NCI-H1417 treated with DMSO at 0.1 percent for 48 hours (cell line): Measurements from ENCODE around the gene ABHD1.

Source experiments
- DNase-seq: peaks from one replicate; lab custom pipeline; 2025; lab: John Stamatoyannopoulos, UW

ABHD1 gene

DNA sequence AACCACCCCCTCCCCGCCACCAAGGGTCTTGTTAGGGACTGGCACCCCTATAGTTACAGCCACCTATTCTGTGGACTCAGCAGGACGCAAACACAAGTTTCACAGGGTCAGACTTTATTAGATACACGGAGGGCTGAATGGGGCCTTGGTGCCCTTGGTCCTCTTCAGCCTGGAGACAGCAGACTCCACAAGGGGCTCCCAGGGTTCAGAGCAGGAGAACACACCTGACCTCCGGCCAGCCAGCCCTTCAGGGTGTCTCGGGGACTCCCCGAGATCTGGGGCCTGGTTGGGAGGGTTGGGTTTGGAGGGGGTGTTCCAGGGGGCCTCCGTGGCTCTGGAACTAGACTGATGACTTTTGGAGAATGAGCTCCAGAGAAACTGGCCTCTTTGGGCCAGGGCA lies 13.1 kb downstream of the ABHD1 start:
- DNase-seq, result no peak

DNA sequence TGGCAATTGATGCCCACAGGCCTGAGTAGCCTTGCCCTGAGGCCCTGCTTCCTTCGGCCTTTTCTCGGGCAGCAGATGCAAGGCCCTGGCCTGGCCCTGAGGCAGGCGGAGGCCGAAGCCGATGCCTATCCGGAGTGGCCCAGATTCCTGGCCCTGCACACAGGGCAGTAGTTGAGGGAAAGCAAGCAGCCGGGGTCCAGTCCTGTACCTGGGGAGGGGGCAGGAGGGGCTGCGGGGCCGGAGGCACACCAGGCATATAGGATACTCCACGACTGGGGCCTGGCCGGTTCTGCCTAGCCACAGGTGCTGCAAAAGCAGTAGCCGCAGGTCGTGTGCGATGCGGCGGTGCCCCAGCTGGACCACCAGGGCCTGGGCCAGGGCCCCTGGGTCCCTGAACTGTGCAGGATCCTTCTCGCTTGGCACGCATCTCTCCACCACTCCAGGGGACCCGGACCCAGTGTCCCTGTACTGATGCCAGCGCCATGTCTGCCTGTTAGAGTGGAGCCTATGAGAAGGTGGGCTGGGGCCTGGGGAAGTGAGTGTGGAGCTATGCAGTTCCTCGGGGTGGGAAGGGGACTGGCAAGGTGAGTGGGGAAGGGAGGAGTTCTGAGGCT lies 13.8 kb downstream of the ABHD1 start:
- DNase-seq, result no peak

DNA sequence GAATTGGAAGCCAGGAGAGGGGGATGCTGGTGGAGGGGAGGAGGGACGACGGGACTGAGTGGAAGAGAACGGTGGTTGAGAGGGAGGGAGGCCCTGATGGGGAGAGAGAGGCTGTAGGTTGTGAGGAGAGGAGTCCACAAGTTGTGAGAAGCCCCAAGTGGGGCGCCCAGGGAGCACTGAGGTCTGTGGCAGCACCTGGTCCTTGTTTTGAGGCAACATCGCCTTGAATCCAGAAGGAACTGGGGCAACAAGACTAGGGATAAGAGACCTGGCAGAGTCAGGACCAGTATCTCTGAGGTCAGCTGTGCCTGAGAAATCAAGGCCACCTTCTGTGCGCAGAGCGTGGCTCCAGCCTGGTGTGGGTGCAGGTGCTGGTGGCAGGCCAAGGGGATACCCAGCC lies 14.5 kb downstream of the ABHD1 start:
- no peak for DNase-seq

DNA sequence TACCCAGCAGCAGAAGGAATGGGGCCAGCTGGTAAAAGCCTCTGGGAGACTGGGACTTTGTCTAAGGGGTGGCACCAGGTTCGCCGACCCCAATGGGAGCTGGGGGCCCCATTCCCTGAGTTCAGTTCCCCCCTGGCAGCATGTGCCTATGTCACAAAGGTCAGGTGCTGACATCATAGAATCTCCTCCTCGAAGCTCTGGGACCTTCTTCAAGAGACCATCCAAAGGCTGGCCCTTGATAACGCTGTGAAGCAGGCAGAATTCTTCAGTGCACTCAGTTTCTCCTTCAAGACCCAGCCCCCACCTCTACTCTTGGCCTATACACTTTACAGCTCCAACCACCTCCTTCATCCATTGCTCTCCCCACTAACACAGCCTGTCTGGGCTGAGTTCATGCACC lies 15.7 kb downstream of the ABHD1 start, which contains the start of gene PRR30:
PRR30 (minus strand) TSS at position 101 of the 400 bp plus-strand sequence. CDS start 1,081 bp downstream, outside the sequence.
- DNase-seq, result no peak

DNA sequence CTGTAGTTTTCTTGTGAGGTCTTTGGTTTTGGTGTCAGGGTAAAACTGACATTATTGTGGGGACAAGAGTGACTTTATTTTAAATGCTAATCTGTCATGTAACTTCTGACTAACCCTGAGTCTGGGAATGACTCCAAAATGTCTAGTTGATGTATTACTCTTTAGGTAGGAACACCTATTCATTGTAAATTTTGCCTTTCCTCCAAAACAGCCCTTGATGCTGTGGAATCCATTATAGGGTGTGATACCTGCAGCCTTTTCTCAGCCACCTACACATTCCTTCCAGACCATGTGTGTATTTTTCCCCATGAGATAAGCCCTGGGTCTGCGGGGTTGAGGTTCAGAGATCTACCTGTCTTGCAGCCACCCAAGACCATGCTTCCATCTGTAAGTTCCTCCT lies 19.7 kb downstream of the ABHD1 start:
- no peak for DNase-seq

DNA sequence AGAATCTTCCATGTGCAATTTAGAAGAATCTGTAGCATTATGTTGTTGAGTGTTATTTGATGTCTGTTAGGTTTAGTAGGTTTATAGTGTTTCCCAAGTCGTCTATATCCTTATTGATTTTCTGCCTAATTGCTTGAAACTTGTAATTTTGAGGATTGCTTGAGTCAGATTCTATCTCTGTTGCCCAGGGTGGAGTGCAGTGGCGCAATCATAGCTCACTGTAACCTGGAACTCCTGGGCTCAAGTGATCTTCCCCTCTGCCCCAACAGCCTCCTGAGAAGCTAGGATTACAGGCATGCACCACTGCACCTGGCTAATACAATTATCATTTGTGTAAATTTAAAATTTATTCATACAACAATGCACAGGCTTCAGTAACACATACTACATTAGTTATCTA lies 22.1 kb downstream of the ABHD1 start:
- DNase-seq, result no peak

DNA sequence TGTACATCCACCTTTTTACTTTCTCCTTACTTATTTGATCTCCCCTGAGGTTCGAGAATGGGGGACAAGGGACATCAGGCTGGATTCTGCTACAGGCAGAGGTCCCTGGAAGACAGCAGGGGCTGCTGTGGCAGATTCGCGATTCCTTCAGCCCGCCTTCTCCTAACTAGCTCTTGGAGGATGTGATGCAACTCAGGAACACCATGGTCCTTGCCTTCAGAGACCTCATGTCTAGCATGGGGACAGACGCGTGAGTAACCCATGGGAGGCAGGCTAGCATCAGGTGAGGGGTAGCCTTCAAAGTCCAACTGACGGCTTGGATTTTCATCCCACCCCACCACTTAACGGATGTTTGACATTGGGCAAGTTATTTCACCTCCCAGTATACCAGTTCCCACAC lies 24.3 kb downstream of the ABHD1 start:
- DNase-seq, result no peak

DNA sequence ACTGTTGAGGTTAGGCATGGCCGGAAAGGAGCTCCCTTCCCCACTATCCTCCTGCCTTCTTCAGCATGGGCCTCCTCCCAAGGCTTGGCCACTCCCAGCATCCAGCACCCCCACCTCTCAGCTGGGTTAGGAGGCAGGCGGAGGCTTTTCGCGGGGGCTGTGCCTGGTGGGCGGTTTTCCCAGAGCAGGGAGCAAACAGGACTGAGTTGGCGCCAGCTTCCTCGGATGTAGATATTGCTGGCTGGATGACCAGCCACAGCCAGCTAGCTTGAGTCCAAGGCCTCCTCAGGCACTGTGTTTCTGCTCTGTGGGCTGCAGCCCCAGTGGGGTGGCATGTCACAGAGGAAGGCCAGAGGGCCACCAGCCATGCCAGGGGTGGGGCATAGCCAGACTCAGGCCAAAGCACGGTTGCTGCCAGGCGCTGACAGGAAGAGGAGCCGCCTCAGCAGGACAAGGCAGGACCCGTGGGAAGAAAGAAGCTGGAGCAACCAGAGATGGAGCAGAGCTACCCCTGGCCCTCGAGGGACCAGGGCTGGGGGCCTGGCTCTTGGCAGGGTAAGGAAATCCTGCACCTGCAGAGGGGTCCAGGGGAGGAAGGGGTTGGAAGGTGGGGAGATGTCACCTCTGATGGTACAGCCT lies 25.3 kb downstream of the ABHD1 start, which contains the start of gene TCF23:
TCF23 (plus strand) TSS at position 204 of the 639 bp plus-strand sequence; CDS start at position 334, 130 bp downstream.
- no peak for DNase-seq

DNA sequence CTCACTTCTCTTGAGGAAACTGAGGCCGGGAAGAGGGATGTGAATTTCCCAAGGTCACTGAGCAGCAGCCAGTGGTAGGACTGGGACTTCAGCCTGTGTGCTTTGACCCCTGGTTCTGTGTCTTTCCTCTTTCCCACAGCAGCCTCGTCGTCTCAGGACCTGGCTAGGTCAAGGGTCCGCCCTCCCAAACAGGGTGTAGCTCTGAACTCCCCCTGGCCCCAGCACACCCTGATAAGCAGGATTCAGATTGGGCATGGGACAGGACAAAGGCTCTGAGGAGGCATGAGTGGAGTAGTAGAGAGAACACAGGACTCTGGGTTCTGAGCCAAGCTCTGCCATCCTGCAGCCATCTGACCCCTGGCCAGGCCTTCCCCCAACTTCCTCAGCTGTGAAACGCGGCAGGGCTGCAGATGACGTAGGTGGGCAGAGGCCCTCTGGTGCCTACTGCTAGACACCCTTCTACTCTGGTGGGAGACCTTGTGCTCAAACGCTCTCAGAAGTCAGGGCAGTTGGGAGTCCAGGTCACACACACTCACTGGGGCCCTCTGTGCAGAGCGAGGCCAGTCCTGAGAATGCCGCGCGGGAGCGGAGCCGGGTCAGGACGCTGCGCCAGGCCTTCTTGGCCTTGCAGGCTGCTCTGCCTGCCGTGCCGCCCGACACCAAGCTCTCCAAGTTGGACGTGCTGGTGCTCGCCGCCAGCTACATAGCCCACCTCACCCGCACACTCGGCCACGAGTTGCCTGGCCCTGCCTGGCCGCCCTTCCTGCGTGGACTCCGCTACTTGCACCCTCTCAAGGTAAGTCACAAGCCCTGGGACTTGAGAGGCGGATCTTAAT lies 26.2 kb downstream of the ABHD1 start:
- DNase-seq, result no peak

DNA sequence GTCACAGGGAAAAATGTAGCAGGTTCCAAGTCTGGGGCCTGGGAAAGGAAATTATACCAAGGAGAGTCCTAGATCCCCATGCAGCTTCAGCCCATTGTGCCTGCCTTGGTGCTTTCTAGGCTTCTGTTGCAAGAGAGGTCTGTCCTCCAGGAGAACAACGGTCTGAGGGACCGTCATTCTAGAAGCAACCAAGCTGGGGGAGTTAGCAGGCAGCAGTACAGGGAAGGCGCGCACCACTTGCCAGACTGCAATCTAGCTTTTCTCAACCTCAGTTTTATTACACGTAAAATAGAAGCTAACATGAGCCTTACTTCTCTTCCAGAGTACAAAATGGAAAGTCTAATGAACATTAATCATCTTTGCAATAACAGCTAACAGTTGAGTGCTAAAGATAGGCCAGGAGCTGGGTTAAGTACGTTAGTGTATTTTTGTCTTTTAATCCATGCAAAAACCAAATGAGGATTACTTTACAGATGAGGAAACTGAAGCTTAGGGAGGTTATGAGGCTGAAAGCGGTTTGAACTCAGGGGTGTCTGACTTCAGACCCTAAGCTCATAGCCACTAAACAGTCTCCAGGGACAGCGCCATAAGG lies 27.1 kb downstream of the ABHD1 start:
- DNase-seq, result no peak

DNA sequence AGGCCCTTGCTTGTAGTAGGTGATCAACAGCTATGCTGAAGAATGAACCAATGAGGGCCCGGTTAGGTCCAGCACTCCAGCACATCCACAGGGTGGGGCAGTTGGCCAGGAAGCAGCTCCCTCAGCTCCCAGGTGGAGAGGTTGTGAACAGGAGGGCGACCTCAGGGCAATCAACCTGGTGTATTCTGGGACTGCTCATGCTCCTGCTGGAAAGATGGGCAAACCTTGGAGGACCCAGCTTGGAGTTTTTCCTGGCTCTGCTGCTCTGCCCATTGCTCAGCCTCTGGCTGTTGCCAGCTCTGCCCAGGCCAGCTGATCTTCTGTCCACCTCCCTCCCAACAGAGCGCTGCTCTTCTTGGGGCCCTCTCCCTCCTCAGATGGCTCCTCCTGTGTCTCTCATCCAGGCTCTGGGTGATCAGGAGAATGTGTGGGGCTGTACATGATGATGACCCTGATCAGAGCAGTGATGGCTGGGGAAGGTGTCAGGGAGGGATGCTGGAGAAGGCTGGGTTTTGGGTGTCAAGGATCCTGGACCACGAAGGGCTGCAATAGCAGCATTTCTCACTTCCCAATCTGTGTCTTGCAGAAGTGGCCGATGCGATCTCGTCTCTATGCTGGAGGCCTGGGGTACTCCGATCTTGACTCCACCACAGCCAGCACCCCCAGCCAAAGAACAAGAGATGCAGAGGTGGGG lies 28.6 kb downstream of the ABHD1 start:
- DNase-seq, result no peak

DNA sequence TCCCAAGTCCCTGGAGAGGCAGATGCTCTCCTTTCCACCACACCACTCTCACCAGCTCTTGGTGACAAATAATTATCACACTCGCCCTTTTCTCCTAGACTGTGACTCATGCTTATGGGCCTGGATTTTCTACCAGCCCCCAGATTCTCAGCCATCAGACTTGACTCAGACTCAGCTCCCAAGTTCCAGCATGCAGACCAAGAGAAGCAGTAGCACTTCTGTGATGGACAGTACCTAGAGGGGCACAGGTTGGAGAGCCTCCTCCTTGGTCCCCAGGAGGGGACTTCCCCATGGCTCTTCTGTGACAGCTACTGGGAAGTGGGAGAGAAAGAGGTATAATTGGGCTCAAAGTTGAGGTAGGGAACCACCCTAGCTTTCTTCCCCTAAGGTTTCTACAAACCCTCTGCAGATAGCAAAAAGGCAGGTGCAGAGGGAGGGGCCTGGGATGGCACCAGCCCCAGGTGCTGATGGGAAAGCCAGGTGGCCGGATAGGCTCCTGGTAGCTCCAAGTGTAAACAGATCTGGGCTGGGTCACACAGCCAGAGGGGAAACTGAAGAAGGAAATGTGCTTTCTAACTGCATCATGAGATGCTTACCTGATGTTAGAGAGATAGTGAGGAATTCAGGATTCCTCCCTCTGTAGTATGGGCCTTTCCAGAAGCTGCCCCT lies 29.3 kb downstream of the ABHD1 start:
- peak; percentile 13 for DNase-seq

DNA sequence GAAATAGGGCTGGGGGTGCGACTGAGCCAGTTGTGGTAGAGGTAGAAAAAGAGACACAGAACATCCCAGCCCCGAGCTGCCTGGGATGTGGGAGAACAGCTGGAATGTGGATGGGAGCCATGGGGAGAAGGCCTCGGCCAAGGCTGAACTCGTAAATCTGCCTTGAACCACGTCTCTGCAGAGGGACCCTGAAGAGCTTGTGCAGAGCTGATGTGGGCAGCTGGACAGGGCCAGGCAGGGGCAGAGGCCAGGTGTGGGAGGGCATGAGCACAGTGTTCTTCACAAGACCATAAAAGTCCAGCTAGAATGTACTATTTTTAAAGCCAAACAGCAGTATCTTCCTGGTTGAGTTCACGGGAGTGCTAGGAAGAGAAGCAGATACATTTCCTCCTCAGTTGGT lies 30.9 kb downstream of the ABHD1 start:
- no peak for DNase-seq

DNA sequence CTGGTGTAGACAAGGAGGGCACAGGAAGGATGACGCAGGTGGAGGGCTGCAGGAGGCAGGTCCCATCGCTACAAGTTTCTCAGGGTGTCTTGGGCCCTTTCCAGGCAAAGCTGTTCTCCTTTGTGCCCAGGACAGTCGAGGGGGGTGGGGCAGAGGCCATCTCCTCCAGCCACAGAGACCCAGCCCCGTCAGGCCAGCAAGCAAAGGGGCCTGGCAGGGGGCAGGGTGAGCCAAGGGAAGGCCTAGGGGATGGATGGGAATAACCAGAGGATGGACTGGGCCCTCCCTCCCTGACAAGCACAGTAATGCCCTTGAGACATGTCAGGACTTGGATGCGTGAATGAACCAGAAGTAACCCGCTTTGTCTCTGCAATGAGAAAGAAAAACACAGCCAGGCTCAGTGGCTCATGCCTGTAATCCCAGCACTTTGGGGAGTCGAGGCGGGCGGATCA lies 31.5 kb downstream of the ABHD1 start:
- DNase-seq, result no peak

DNA sequence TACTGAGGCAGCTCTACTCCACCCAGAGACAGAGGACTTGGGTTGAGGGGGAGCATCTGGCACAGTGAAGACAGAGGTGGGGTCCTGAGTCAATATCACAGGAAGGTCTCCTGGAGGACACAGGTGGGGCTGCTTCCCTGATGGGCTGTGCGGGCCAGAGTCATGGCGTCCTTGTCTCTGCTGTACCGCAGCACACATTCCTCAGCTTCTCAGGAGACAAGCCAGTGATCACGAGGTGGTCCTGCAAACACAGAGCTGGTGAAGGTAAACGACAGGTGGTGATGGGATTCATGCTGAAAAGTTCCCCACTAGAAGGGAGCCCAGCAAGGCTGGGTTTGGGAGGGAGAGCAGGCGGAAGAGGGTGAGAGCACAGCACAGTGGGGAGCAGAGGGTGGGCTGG lies 34.9 kb downstream of the ABHD1 start:
- DNase-seq, result no peak

DNA sequence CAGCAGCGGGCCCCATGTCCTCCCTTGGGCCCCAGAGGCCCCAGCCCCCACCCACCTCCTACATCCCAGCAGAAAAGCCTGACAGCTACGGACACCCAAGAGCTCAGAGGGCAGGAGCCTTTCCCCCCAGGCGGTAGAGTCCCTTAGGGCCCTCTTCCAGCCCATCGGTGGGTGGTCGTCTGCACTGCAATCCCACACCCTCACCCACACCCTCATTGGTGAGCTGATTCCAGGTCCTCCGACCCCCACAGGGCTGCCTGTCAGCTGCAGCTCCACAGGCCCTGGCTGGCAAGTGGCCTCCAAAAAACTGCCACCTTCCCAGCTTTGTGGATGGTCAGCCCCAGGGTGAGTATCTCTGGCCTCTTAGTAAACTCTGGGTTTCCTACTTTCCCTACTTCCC lies 35.7 kb downstream of the ABHD1 start:
- DNase-seq, result no peak

DNA sequence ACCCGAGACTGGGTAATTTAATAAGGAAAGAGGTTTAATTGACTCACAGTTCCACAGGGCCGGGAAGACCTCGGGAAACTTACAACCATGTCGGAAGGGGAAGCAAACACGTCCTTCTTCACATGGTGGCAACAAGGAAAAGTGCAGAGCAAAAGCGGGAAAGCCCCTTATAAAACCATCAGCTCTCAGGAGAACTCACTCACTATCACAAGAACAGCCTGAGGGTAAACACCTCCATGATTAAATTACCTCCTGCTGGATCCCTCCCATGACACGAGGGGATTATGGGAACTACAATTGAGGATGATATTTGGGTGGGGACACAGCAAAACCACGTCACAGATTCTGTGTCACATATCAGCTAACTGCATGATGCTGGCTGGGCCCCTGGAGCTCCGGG lies 36.6 kb downstream of the ABHD1 start:
- no peak for DNase-seq

DNA sequence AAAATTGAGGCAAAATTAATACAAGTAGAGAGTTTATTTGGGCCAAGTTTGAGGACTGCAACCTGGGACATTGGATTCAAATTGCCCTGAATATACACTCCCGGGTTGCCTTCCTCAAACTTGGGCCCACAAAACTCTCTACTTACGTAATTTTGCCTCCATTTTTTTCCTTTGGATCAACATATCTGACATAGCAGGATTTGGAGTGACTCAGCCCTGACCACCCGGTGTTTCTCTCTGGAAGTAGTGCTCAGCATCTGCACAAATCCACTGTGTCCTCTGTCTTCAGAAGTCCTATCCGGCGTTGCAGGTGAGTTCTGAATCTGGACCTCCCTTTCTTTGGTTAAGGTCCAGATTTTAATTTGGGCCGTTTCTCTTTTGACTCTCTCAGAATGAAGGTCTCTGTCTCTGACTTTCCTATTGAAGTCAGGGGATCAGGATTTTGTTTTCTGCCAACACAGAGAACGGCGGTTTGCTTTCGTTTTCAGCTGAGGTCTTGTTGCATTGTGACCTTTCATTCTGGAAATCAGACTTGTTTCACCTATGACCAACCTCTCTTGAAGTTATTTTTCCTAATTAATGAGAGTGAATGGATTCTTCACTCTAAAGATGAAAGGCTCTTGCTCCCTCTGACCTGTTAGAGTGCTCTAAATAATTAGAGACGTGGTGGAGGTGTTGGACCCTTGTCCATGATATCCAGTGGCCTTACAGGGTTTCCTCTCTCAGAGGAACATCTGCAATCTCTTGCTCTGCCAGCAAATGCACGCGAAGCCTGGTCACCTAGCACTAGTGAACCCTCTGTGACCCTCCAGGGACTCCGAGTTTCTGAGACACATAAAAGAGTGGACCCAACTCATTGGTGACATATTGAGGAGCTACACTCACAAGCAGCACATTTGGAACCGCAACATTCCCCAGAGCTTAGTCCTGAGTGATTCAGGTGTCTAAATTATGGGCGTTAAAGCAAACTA lies 38.8 kb downstream of the ABHD1 start:
- DNase-seq, result no peak

DNA sequence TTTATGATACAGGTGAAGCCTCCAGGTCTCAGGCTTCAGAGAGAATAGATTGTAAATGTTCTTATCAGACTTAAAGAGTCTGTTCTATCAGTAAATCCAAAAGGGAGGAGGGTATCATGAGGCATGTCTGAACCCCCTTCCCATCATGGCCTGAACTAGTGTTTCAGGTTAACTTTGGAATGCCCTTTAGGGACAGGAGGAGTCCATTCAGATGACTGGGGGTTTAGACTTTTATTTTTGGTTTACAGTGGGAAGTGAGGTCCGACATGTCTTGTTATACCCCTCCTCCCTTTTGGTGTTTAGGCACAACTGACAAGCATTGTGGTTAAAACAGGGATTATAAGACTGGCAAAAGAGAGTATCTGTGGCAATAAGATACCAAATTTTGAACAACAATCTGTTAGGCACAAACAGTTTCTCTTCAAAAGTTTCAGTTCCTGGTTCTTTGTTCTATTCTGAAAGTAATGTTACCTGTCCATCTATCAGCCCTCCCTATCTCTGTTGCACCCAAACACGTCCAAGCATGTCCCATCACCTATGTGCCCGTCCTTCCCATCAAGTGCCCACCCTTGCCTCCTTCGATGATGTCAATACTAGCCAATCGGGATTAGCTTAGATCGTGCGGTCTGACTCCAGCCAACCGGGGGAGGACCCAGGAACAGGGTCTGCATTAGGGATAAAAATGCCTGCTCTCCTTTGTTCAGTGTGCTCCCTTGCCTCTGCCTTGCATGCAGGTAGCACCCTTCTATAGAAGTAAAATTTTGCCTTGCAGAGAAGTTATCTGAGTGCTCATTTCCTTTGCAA lies 41.5 kb downstream of the ABHD1 start:
- DNase-seq, result no peak
